Endothelial cell of umbilical vein (primary cell): ENCODE results near the gene EID3. TPM values are rescaled to one million over a fixed set of nuclear protein-coding genes. Genes with fewer than 3 reads are reported as not detected.

Experiments used
- BruUV-seq: library from RNA; stranded (reverse); fragments of 400-500 nt; replicated peaks from 2 replicates; lab custom pipeline; 2021; lab: Mats Ljungman, UMichigan
- CTCF ChIA-PET: fragments of 300-600, 350-600 bp; sonication (Branson Sonifier 250); formaldehyde crosslinking; loops from one replicate; lab custom pipeline; 2021; ENCODE audit warnings: antibody characterized with exemption, inconsistent platforms; lab: Charles Lee
- POLR2A ChIA-PET: fragments of 300-600, 350-600 bp; sonication (Branson Sonifier 250); formaldehyde crosslinking; loops from one replicate; lab custom pipeline; 2021; ENCODE audit warnings: antibody characterized with exemption, inconsistent platforms; lab: Charles Lee
- DNase-seq: peaks from one replicate; pipeline ENCODE4 v3.0.0-alpha.2; 2011; ENCODE audit warnings: low read depth, low spot score
- FAIRE-seq: peaks from 2 replicates; lab custom pipeline; 2011; peaks lifted over from hg19 to GRCh38; lab: Jason Lieb, UNC
- H2AFZ ChIP-seq: 2 replicates; pipeline ENCODE4 v1.6.0; 2012; ENCODE audit warnings: low read depth, low read length, control low read depth, inconsistent platforms
- H3K27ac ChIP-seq: 2 replicates; pipeline ENCODE4 v1.5.1; 2011; ENCODE audit warnings: low read depth, mild to moderate bottlenecking, control low read depth, low read length, moderate library complexity; ENCODE audit not compliant: insufficient read depth
- H3K27me3 ChIP-seq, 2 experiments: 2 replicates each; pipeline versions ENCODE4 v1.6.0 to v1.6.1; 2011; ENCODE audit warnings: low read length in 2 of 2, mixed read lengths in 1 of 2; ENCODE audit not compliant: control insufficient read depth in 2 of 2, insufficient read depth in 2 of 2
- H3K36me3 ChIP-seq, 2 experiments: 2 replicates in 1 of 2; 3 replicates in 1 of 2; pipeline ENCODE4 v1.5.1; 2011; ENCODE audit warnings: low read length in 2 of 2, mild to moderate bottlenecking in 1 of 2, moderate library complexity in 1 of 2; ENCODE audit not compliant: control insufficient read depth in 2 of 2, insufficient read depth in 2 of 2; ENCODE audit errors: extremely low read depth in 1 of 2
- H3K4me1 ChIP-seq: 3 replicates; pipeline ENCODE4 v1.5.1; 2011; ENCODE audit warnings: mild to moderate bottlenecking, low read length; ENCODE audit not compliant: control insufficient read depth, insufficient read depth; ENCODE audit errors: extremely low read depth
- H3K4me2 ChIP-seq: 2 replicates; pipeline ENCODE4 v1.6.1; 2011; ENCODE audit warnings: low read length, control low read depth, mixed read lengths; ENCODE audit not compliant: insufficient read depth
- H3K4me3 ChIP-seq, 3 experiments: fragments of 200-600 bp in 1 of 3; sonication (generic), shearing (Covaris generic) in 1 of 3; replicated peaks in 1 of 3; 2 replicates each; pipeline ENCODE4 v1.5.1; 2011 to 2016; ENCODE audit warnings: control low read depth in 3 of 3, low read length in 3 of 3, mild to moderate bottlenecking in 2 of 3, inconsistent platforms in 1 of 3, low read depth in 1 of 3, moderate library complexity in 1 of 3; ENCODE audit not compliant: insufficient read depth in 1 of 3
- H3K79me2 ChIP-seq: 2 replicates; pipeline ENCODE4 v1.6.0; 2012; ENCODE audit warnings: low read length, inconsistent platforms; ENCODE audit not compliant: control insufficient read depth, insufficient read depth
- H3K9ac ChIP-seq: replicated peaks from 2 replicates; pipeline ENCODE3; 2011; ENCODE audit warnings: low read length, control low read depth; ENCODE audit not compliant: insufficient read depth; ENCODE audit errors: extremely low read depth
- H3K9me1 ChIP-seq: replicated peaks from 3 replicates; pipeline ENCODE4 v1.6.0; 2011; ENCODE audit warnings: mild to moderate bottlenecking, low read length; ENCODE audit not compliant: control insufficient read depth, insufficient read depth; ENCODE audit errors: extremely low read depth
- H3K9me3 ChIP-seq: replicated peaks from 2 replicates; pipeline ENCODE4 v1.5.1; 2012; ENCODE audit warnings: low read length, inconsistent platforms; ENCODE audit not compliant: control insufficient read depth, insufficient read depth
- H4K20me1 ChIP-seq: replicated peaks from 2 replicates; pipeline ENCODE3; 2011; ENCODE audit warnings: mild to moderate bottlenecking, low read length; ENCODE audit not compliant: control insufficient read depth, insufficient read depth; ENCODE audit errors: extremely low read depth
- MAX ChIP-seq: IDR thresholded peaks from 2 replicates; pipeline ENCODE4 v1.6.1; 2011; ENCODE audit not compliant: insufficient read depth, insufficient read length
- MYC ChIP-seq: IDR thresholded peaks from one replicate; pipeline ENCODE4 v1.6.1; 2011; ENCODE audit warnings: mild to moderate bottlenecking, low read depth, low read length
- POLR2A ChIP-seq: IDR thresholded peaks from 2 replicates; pipeline ENCODE4 v1.6.1; 2012; ENCODE audit warnings: low read depth, mild to moderate bottlenecking, control low read depth, low read length
- POLR2AphosphoS5 ChIP-seq: IDR thresholded peaks from 2 replicates; pipeline ENCODE4 v1.6.1; 2012; ENCODE audit warnings: low read depth, mild to moderate bottlenecking, control low read depth, low read length, moderate library complexity; ENCODE audit not compliant: insufficient read depth
- dilution Hi-C: fragments of 300-500 bp; cut with MboI; formaldehyde crosslinking; loops from one replicate; pipeline ENCODE4 v1.15.0; 2019; ENCODE audit warnings: low sequenced_read_pairs; ENCODE audit not compliant: extremely low pct_ligation_motif_present
- intact Hi-C: fragments of 100-400 bp; cut with micrococcal nuclease; formaldehyde crosslinking; loops from one replicate; pipeline ENCODE4 v1.10.0; 2022
- polyA plus RNA-seq, 4 experiments: library from polyadenylated mRNA; depleted of rRNA in 3 of 4; stranded (reverse) in 3 of 4; unstranded in 1 of 4; fragments of >200 nt; gene quantifications; 2 replicates each; pipeline versions ENCODE4 v1.2.1 to v1.2.3, GENCODE V29; 2011 to 2012; ENCODE audit warnings: missing spikeins in 1 of 4
- total RNA-seq: library from RNA; stranded (reverse); gene quantifications from 2 replicates; pipeline ENCODE4 v1.2.3, GENCODE V29; 2021

The EID3 gene
- total and polyA plus RNA-seq, 2 donors (not counting 3 experiments of a cell fraction or from before 2014, with no cell fraction given): 1.5 to 14.5 TPM

DNA sequence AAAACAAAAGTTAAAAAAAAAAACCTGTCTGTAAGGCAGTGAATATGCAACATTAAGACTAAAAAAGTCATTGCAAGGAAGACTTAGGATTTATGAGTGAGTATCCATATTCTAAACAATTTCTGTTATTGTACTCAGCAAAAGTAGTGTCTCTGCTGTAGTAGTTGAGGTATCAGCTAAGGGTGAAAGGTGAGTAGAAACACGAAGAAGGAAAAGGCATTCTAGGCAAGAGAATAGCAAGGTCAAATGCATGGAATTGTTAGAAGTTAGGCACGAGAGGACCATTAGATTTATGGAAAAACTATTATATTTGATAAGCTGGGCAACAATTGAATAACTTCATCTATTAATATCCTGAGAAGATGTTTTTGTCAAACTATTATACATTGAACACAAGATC is 1.8 kb downstream of the EID3 start:
- Histone ChIP-seq H2AFZ (no peak overlapping the region), H3K9me1 (no peaks in the 10 kb centered on the region), H4K20me1 (peaks cover 47% of the 10 kb centered on the region), H3K9me3 (no peaks in the 10 kb centered on the region), H3K4me2 (peak overlapping the region; percentile 33), H3K79me2 (peaks cover 100% of the 10 kb centered on the region), H3K4me1 (peaks cover 58% of the 10 kb centered on the region), H3K36me3 (peaks cover 4 to 47% of the 10 kb centered on the region in 2 experiments), H3K9ac (no peak overlapping the region), H3K27me3 (no peaks in the 10 kb centered on the region), H3K27ac (no peak overlapping the region), H3K4me3 (peak overlapping the region in 1 of 3 experiments; percentile 17)
- intact Hi-C loops (no loop called here), dilution Hi-C loops (no loop called here)
- BruUV-seq: no TSS peak
- TF ChIP-seq MYC: no peak
- TF ChIP-seq POLR2A: no peak
- TF ChIP-seq MAX: no peak
- TF ChIP-seq POLR2AphosphoS5: no peak
- ChIA-PET POLR2A (no interaction called here), CTCF (no interaction called here)
- no peak for DNase-seq
- FAIRE-seq: no peak

GRCh38 chr12:104306376-104306775 is 2.8 kb downstream of the EID3 start:
- no peak overlapping the region for H3K27ac ChIP-seq

More at GRCh38 chr12:104306376-104306775, 2.8 kb downstream of the EID3 start:
- Histone ChIP-seq H2AFZ (no peak overlapping the region), H3K4me2 (peak overlapping the region; percentile 22), H3K9ac (no peak overlapping the region), H4K20me1 (peaks cover 50% of the 10 kb centered on the region), H3K9me3 (no peaks in the 10 kb centered on the region), H3K4me3 (no peak overlapping the region), H3K4me1 (peaks cover 52% of the 10 kb centered on the region), H3K36me3 (peaks cover 6 to 48% of the 10 kb centered on the region in 2 experiments), H3K27me3 (no peaks in the 10 kb centered on the region), H3K79me2 (peaks cover 100% of the 10 kb centered on the region), H3K9me1 (no peaks in the 10 kb centered on the region)
- DNase-seq: no peak
- CTCF ChIA-PET: no interaction called here
- no TSS peak for BruUV-seq
- TF ChIP-seq POLR2A (peak; percentile 40), POLR2AphosphoS5 (no peak)
- intact Hi-C loops: no loop called here
- POLR2A ChIA-PET: no interaction called here
- dilution Hi-C loops: no loop called here
- no peak for FAIRE-seq
